Fibroblast of skin of scalp (primary cell): ENCODE measurements around the gene EOLA1. TPM values are rescaled to one million over a fixed set of nuclear protein-coding genes. Genes with fewer than 3 reads are reported as not detected.
"Not testable (repeated sequence)": the region's sequence is repeated elsewhere in the genome, so short reads cannot be mapped to it uniquely, and the experiment has no call there.

Experiments
- DNase-seq: peaks from one replicate; pipeline ENCODE4 v3.0.0-alpha.2; 2013
- polyA plus RNA-seq, 2 experiments: library from polyadenylated mRNA; unstranded; fragments of 120-200 nt; gene quantifications; one replicate each; pipeline ENCODE4 v1.2.1, GENCODE V29; 2013; ENCODE audit not compliant: insufficient read length in 2 of 2

The EOLA1 gene
- 13.5 TPM for polyA plus RNA-seq (2013, experiment 1 of 2; ENCODE audit: insufficient read length)
- polyA plus RNA-seq (2013, experiment 2 of 2; ENCODE audit: insufficient read length) = 16.4 TPM

- DNase-seq = peak; percentile 94
Observed at GRCh38 chrX:149540621-149541520, at the start of gene EOLA1. TSS of gene EOLA1 (plus strand) at chrX:149541012. CDS start at chrX:149545631, 4,619 bp downstream.

GRCh38 chrX:149491812-149492211 is 49.0 kb upstream of the EOLA1 start:
- no peak for DNase-seq

- no peak for DNase-seq
Observed at GRCh38 chrX:149493567-149494562, 46.9 kb upstream of the EOLA1 start.

GRCh38 chrX:149494844-149495565 is 45.8 kb upstream of the EOLA1 start:
- DNase-seq = no peak

- peak; percentile 84 for DNase-seq
Observed at GRCh38 chrX:149495573-149496071, 45.2 kb upstream of the EOLA1 start.

GRCh38 chrX:149497054-149497453 is 43.8 kb upstream of the EOLA1 start:
- no peak for DNase-seq

GRCh38 chrX:149497626-149498025 is 43.2 kb upstream of the EOLA1 start:
- DNase-seq = peak; percentile 59

GRCh38 chrX:149498767-149499166 is 42.0 kb upstream of the EOLA1 start:
- DNase-seq = no peak

GRCh38 chrX:149499766-149500165 is 41.0 kb upstream of the EOLA1 start:
- DNase-seq = no peak

GRCh38 chrX:149502923-149503322 is 37.9 kb upstream of the EOLA1 start:
- DNase-seq = not testable (repeated sequence)

- DNase-seq = peak; percentile 58
Observed at GRCh38 chrX:149503446-149503845, 37.4 kb upstream of the EOLA1 start.

GRCh38 chrX:149504226-149504914 is 36.4 kb upstream of the EOLA1 start:
- no peak for DNase-seq

- peak; percentile 82 for DNase-seq
Observed at GRCh38 chrX:149504915-149505651, 35.7 kb upstream of the EOLA1 start, which contains the start of gene IDS. TSS of gene IDS (minus strand) at chrX:149505306. CDS start at chrX:149505137, 169 bp downstream.

GRCh38 chrX:149505671-149506070 is 35.1 kb upstream of the EOLA1 start:
- DNase-seq = no peak

- DNase-seq = no peak
Observed at GRCh38 chrX:149506349-149506748, 34.5 kb upstream of the EOLA1 start.

- DNase-seq = no peak
Observed at GRCh38 chrX:149508467-149508866, 32.3 kb upstream of the EOLA1 start.

- DNase-seq = no peak
Observed at GRCh38 chrX:149510386-149510785, 30.4 kb upstream of the EOLA1 start.

- DNase-seq = no peak
Observed at GRCh38 chrX:149511081-149511480, 29.7 kb upstream of the EOLA1 start.

- peak; percentile 41 for DNase-seq
Observed at GRCh38 chrX:149512225-149512885, 28.5 kb upstream of the EOLA1 start.
